K562 (cell line): Measurements from ENCODE around the gene TP53I13. TPM values are rescaled to one million over a fixed set of nuclear protein-coding genes. Genes with fewer than 3 reads are reported as not detected.

Experiments used
- BCLAF1 ChIP-seq, 2 experiments: fragments of 450-650 bp in 1 of 2; IDR thresholded peaks; 2 replicates each; pipeline ENCODE4 v1.6.1; 2011 to 2017; ENCODE audit warnings: low read depth in 2 of 2, antibody characterized with exemption in 1 of 2, borderline replicate concordance in 1 of 2, low read length in 1 of 2, mild to moderate bottlenecking in 1 of 2, mixed read lengths in 1 of 2; ENCODE audit not compliant: control insufficient read depth in 1 of 2
- ELK1 ChIP-seq: sonication (generic); formaldehyde crosslinking; IDR thresholded peaks from 2 replicates; pipeline ENCODE4 v1.8.1; 2022; ENCODE audit warnings: missing genetic modification reagents
- ESRRA ChIP-seq: fragments of 450-650 bp; IDR thresholded peaks from 2 replicates; pipeline ENCODE4 v1.6.1; 2014; ENCODE audit warnings: low read depth, mild to moderate bottlenecking, moderate library complexity, borderline replicate concordance
- FOXM1 ChIP-seq, 2 experiments: fragments of 450-650 bp in 1 of 2; sonication (generic) in 1 of 2; formaldehyde crosslinking in 1 of 2; IDR thresholded peaks; 2 replicates each; pipeline versions ENCODE4 v1.6.1 to v1.9.0; 2017 to 2022; ENCODE audit warnings: low read depth in 2 of 2, mild to moderate bottlenecking in 2 of 2, missing genetic modification reagents in 1 of 2, moderate library complexity in 1 of 2
- HDAC8 ChIP-seq: fragments of 450-650 bp; IDR thresholded peaks from 2 replicates; pipeline ENCODE4 v1.6.1; 2016; ENCODE audit warnings: mild to moderate bottlenecking, missing genetic modification characterization, moderate library complexity, missing compliant biosample characterization
- HMG20A ChIP-seq: fragments of 450-650 bp; formaldehyde crosslinking; conservative IDR thresholded peaks from 2 replicates; pipeline ENCODE4 v1.4.0; 2020; ENCODE audit warnings: mild to moderate bottlenecking, mixed read lengths
- IRF2 ChIP-seq: sonication (generic); formaldehyde crosslinking; IDR thresholded peaks from 2 replicates; pipeline ENCODE4 v1.8.1; 2022; ENCODE audit warnings: mild to moderate bottlenecking, missing genetic modification reagents
- KDM5B ChIP-seq: fragments of 200-600 bp; sonication (generic); IDR thresholded peaks from 2 replicates; pipeline ENCODE4 v1.6.1; 2012; ENCODE audit warnings: low read depth, mild to moderate bottlenecking, moderate library complexity, low read length, control low read depth, inconsistent platforms; ENCODE audit not compliant: insufficient replicate concordance
- NONO ChIP-seq, 2 experiments: fragments of 200-400 bp in 1 of 2; fragments of 450-650 bp in 1 of 2; formaldehyde crosslinking in 1 of 2; IDR thresholded peaks; 2 replicates each; pipeline ENCODE4 v1.6.1; 2017; ENCODE audit warnings: low read depth in 2 of 2, mild to moderate bottlenecking in 2 of 2, moderate library complexity in 2 of 2, low read length in 1 of 2
- RB1 ChIP-seq: fragments of 450-650 bp; IDR thresholded peaks from 2 replicates; pipeline ENCODE4 v1.6.1; 2017; ENCODE audit warnings: low read depth, mild to moderate bottlenecking
- RBBP5 ChIP-seq: fragments of 200-600 bp; sonication (generic); IDR thresholded peaks from 2 replicates; pipeline ENCODE4 v1.6.1; 2012; ENCODE audit warnings: borderline replicate concordance, mild to moderate bottlenecking, low read length, control low read depth, inconsistent platforms; ENCODE audit not compliant: insufficient read depth, poor library complexity, severe bottlenecking
- RFX1 ChIP-seq: fragments of 450-650 bp; IDR thresholded peaks from 2 replicates; pipeline ENCODE4 v1.6.1; 2016; ENCODE audit warnings: mild to moderate bottlenecking, moderate library complexity
- TFAM ChIP-seq: fragments of 250-450 bp; sonication (Bioruptor Pico); conservative IDR thresholded peaks from 2 replicates; pipeline ENCODE4 v1.5.0; 2021; ENCODE audit warnings: mild to moderate bottlenecking, moderate library complexity
- U2AF2 ChIP-seq: fragments of 200-400 bp; formaldehyde crosslinking; optimal IDR thresholded peaks from 2 replicates; pipeline ENCODE3; 2017; ENCODE audit warnings: low read depth, mild to moderate bottlenecking, low read length
- XRCC3 ChIP-seq: fragments of 450-650 bp; IDR thresholded peaks from 2 replicates; pipeline ENCODE4 v1.6.1; 2017; ENCODE audit warnings: mild to moderate bottlenecking, moderate library complexity
- ZNF639 ChIP-seq, 2 experiments: fragments of 200-800 bp in 1 of 2; sonication (Bioruptor generic) in 1 of 2; sonication (generic) in 1 of 2; formaldehyde crosslinking in 1 of 2; IDR thresholded peaks in 1 of 2; conservative IDR thresholded peaks in 1 of 2; 2 replicates each; pipeline versions ENCODE4 v1.5.0 to v1.6.1; 2016 to 2020; ENCODE audit warnings: missing compliant biosample characterization in 1 of 2, missing genetic modification characterization in 1 of 2, missing genetic modification reagents in 1 of 2
- polyA plus RNA-seq, 8 experiments: library from polyadenylated mRNA; depleted of rRNA in 4 of 8; stranded (reverse) in 5 of 8; unstranded in 3 of 8; fragments of >200 nt; fragmentation: Nextera tagmentation in 2 of 8; fragmentation: Illumina TruSeq in 1 of 8; extraction: Ambion mirVana in 2 of 8; extraction: Trizol in 1 of 8; gene quantifications; 2 replicates each; pipeline versions ENCODE4 v1.2.1 to v1.2.3, GENCODE V29; 2011 to 2014; ENCODE audit warnings: inconsistent platforms in 1 of 8, missing spikeins in 1 of 8
- total RNA-seq, 7 experiments: library from RNA; depleted of rRNA in 6 of 7; stranded (reverse); fragments of >200 nt in 6 of 7; fragmentation: Illumina TruSeq in 2 of 7; extraction: Trizol in 2 of 7; gene quantifications; 2 replicates each; pipeline versions ENCODE4 v1.2.1 to v1.2.3, GENCODE V29; 2011 to 2021; ENCODE audit warnings: low replicate concordance in 1 of 7
- TF ChIP-seq, protein P1 (sequence below): fragments of 250-450 bp; sonication (Bioruptor Pico); IDR thresholded peaks from 2 replicates; pipeline ENCODE4 v1.6.1; 2021; ENCODE audit warnings: mild to moderate bottlenecking
- TF ChIP-seq, protein P2 (sequence below): conservative IDR thresholded peaks from 2 replicates; pipeline ENCODE4 v1.6.1; 2011; ENCODE audit warnings: low read depth, mild to moderate bottlenecking, low read length; ENCODE audit not compliant: control insufficient read depth

TP53I13 gene
- total and polyA plus RNA-seq, 9 of the 15 experiments (the other 6 are each of a cell fraction or from before 2014, with no cell fraction given): 0.08 to 28.3 (median 9.1) TPM

GRCh38 chr17:29591146-29591736 is 22.7 kb downstream of the TP53I13 start (continued):
- TF ChIP-seq HMG20A (CRISPR knock-in tag) (no peak), FOXM1 (IDR thresholded peaks at IDR 0.05; ENCODE audit: low read depth) (no peak), FOXM1 (CRISPR knock-in tag; IDR thresholded peaks at IDR 0.05; ENCODE audit: low read depth) (no peak), KDM5B (no peak), BCLAF1 (IDR thresholded peaks at IDR 0.05; ENCODE audit: borderline replicate concordance in 1 of 2, control insufficient read depth in 1 of 2, low read depth in 2 of 2, low read length in 1 of 2) (no peak), ELK1 (no peak), IRF2 (no peak), XRCC3 (no peak), TFAM (CRISPR knock-in tag) (no peak), HDAC8 (tag) (no peak), ZNF639 (CRISPR knock-in tag; conservative IDR thresholded peaks at IDR 0.05 in 1 of 2, IDR thresholded peaks at IDR 0.05 in 1 of 2) (no peak), U2AF2 (no peak), NONO (IDR thresholded peaks at IDR 0.05; ENCODE audit: low read depth in 2 of 2, low read length in 1 of 2) (no peak), ESRRA (0 out of 2 replicates have a peak, but pooled peaks have one; percentile 6), RBBP5 (peak; percentile 4), RFX1 (no peak), RB1 (no peak)
- TF ChIP-seq, protein P1, sequence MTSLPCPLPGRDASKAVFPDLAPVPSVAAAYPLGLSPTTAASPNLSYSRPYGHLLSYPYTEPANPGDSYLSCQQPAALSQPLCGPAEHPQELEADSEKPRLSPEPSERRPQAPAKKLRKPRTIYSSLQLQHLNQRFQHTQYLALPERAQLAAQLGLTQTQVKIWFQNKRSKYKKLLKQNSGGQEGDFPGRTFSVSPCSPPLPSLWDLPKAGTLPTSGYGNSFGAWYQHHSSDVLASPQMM: no peak
- TF ChIP-seq, protein P2, sequence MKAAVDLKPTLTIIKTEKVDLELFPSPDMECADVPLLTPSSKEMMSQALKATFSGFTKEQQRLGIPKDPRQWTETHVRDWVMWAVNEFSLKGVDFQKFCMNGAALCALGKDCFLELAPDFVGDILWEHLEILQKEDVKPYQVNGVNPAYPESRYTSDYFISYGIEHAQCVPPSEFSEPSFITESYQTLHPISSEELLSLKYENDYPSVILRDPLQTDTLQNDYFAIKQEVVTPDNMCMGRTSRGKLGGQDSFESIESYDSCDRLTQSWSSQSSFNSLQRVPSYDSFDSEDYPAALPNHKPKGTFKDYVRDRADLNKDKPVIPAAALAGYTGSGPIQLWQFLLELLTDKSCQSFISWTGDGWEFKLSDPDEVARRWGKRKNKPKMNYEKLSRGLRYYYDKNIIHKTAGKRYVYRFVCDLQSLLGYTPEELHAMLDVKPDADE: no peak
